ENCODE measurements around the gene CEP131. TPM values are rescaled to one million over a fixed set of nuclear protein-coding genes. Genes with fewer than 3 reads are reported as not detected.

CEP131 gene
- total and polyA plus RNA-seq, 5 donors, result 4.6 to 7.4 (median 5.8) TPM

DNA sequence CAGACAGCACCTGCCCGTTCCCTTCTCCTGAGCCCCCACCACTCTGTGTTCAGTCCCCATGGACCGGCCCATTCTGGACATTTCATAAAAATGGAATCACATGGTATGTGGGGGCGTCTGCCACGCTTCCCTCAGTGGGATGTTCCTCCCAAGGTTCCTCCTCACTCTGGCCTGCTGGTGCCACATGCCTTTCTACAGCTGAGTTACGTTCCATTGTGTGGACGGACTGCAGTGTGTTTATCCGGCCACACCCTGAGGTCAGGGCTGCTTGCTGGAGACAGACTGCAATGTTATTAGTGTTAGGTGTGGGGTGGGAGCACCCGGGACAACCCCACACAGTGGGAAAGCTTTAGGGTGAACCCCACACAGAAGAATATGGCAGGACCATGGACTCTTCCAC lies 50.8 kb downstream of the CEP131 start:
- Histone ChIP-seq H3K4me1 (ENCODE audit: control insufficient read depth, insufficient read depth, low read length) (no peaks in the 10 kb centered on the region), H3K4me3 (ENCODE audit: low read length) (no peak overlapping the region), H3K27ac (ENCODE audit: low read length) (no peak overlapping the region), H3K9me3 (ENCODE audit: control insufficient read depth, low read length) (no peaks in the 10 kb centered on the region), H3K27me3 (ENCODE audit: control insufficient read depth, insufficient read depth) (no peaks in the 10 kb centered on the region)
- DNase-seq, result peak in 2 of 3 donors; percentile 26 to 30
- ATAC-seq, result peak; percentile 25 to 74
- intact Hi-C loops (cut with DNase I), result no loop called here
- WGBS, result 64% methylated on average over 8 of the region's 8 CpGs

DNA sequence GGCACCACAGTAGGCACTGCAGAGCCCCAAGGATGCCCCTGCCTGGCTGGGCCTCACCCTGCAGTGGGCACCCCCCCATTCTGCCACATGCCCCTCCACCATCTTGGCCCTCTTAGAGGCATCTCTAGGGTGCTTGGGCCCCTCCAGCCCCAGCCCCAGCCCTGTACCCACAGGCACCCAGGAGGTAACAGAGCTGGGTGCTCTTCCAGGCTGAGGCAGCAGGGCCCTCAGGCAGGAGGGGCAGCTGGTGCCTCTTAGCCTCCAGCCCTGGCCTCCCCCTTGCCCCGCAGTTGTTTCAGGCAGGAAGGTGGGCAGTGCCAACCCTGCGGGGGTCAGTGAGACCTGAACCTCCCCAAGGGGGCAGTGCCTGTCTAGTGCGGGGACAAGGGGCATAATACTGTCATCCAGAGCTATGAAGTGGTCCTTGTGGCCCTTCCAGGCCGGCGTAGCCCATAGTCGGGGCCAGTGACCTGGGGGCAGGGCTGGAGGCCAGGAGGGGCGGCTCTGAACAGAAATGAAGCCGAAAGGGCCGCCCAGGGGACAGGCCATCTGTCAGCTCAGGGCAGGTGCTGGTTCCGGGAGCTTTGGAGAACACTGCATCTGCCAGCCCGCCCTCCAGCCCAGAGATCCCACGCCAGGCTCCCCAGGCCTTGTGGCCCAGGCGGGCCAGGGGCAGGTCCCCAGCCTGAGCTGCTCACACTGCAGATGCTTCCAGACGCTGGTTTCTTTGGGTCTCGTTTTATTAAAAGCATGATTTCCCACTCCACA lies 51.9 kb downstream of the CEP131 start:
- no peaks in the 10 kb centered on the region for H3K4me1 ChIP-seq (ENCODE audit: control insufficient read depth, insufficient read depth, low read length)
- H3K4me3 ChIP-seq (ENCODE audit: low read length), result no peak overlapping the region
- WGBS, result 87% methylated on average over 15 of the region's 15 CpGs
- no peaks in the 10 kb centered on the region for H3K27me3 ChIP-seq (ENCODE audit: control insufficient read depth, insufficient read depth)
- DNase-seq, result peak in 2 of 3 donors; percentile 23 to 32
- no peak for ATAC-seq
- intact Hi-C loops (cut with DNase I), result no loop called here
- H3K27ac ChIP-seq (ENCODE audit: low read length), result no peak overlapping the region
- no peaks in the 10 kb centered on the region for H3K9me3 ChIP-seq (ENCODE audit: control insufficient read depth, low read length)

GRCh38 chr17:81169870-81170309 lies 52.9 kb downstream of the CEP131 start:
- intact Hi-C loops (cut with DNase I), result no loop called here

GRCh38 chr17:81167638-81168037 lies 55.1 kb downstream of the CEP131 start:
- intact Hi-C loops (cut with DNase I), result no loop called here
- H3K9me3 ChIP-seq (ENCODE audit: control insufficient read depth, low read length), result no peaks in the 10 kb centered on the region
- no peak overlapping the region for H3K4me3 ChIP-seq (ENCODE audit: low read length)
- no peaks in the 10 kb centered on the region for H3K27me3 ChIP-seq (ENCODE audit: control insufficient read depth, insufficient read depth)
- no peaks in the 10 kb centered on the region for H3K4me1 ChIP-seq (ENCODE audit: control insufficient read depth, insufficient read depth, low read length)
- ATAC-seq (no peak), DNase-seq (peak in 2 of 3 donors; percentile 5 to 27)
- 97% methylated on average over 7 of the region's 7 CpGs for WGBS
- H3K27ac ChIP-seq (ENCODE audit: low read length), result no peak overlapping the region

More at GRCh38 chr17:81169870-81170309, 52.9 kb downstream of the CEP131 start:
- 95% methylated on average over 3 of the region's 3 CpGs for WGBS
- no peaks in the 10 kb centered on the region for H3K27me3 ChIP-seq (ENCODE audit: control insufficient read depth, insufficient read depth)
- H3K4me1 ChIP-seq (ENCODE audit: control insufficient read depth, insufficient read depth, low read length), result no peaks in the 10 kb centered on the region
- H3K4me3 ChIP-seq (ENCODE audit: low read length), result no peak overlapping the region
- no peak overlapping the region for H3K27ac ChIP-seq (ENCODE audit: low read length)
- ATAC-seq (no peak), DNase-seq (no peak)
- no peaks in the 10 kb centered on the region for H3K9me3 ChIP-seq (ENCODE audit: control insufficient read depth, low read length)

DNA sequence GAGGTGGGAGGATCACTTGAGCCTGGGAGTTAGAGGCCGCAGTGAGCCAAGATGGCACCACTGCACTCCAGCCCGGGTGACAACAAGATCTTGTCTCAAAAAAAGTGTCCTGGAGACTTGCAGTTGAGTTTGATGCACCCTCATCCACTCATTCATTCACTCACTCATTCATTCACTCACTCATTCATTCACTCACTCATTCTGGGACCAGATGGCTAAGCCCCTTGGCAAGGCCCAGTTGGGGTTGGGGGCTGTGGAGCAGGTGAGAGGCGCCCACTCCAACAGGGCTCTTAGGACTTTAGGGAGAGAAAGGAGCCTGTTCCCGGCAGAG lies 55.6 kb downstream of the CEP131 start:
- ATAC-seq, result no peak
- Histone ChIP-seq H3K9me3 (ENCODE audit: control insufficient read depth, low read length) (no peaks in the 10 kb centered on the region), H3K27me3 (ENCODE audit: control insufficient read depth, insufficient read depth) (no peaks in the 10 kb centered on the region), H3K4me1 (ENCODE audit: control insufficient read depth, insufficient read depth, low read length) (no peaks in the 10 kb centered on the region), H3K27ac (ENCODE audit: low read length) (no peak overlapping the region), H3K4me3 (ENCODE audit: low read length) (no peak overlapping the region)
- peak in 1 of 3 donors; percentile 5 for DNase-seq
- 97% methylated on average over 4 of the region's 4 CpGs for WGBS
- intact Hi-C loops (cut with DNase I), result no loop called here

GRCh38 chr17:81166033-81166492 lies 56.7 kb downstream of the CEP131 start, which contains the start of gene AATK:
AATK (minus strand) TSS chr17:81166221; CDS start chr17:81165992, 229 bp downstream.
- 1% methylated on average over 62 of the region's 62 CpGs for WGBS
- peak within 1 kb of the TSS; percentile 59 for H3K4me3 ChIP-seq (ENCODE audit: low read length)
- H3K27ac ChIP-seq (ENCODE audit: low read length), result no peak within 1 kb of the TSS
- ATAC-seq (no peak), DNase-seq (peak in 2 of 3 donors; percentile 7 to 41)
- H3K4me1 ChIP-seq (ENCODE audit: control insufficient read depth, insufficient read depth, low read length), result no peaks in the 10 kb centered on the region
- H3K9me3 ChIP-seq (ENCODE audit: control insufficient read depth, low read length), result no peaks in the 10 kb centered on the region
- intact Hi-C loops (cut with DNase I), result no loop called here
- H3K27me3 ChIP-seq (ENCODE audit: control insufficient read depth, insufficient read depth), result no peaks in the 10 kb centered on the region

DNA sequence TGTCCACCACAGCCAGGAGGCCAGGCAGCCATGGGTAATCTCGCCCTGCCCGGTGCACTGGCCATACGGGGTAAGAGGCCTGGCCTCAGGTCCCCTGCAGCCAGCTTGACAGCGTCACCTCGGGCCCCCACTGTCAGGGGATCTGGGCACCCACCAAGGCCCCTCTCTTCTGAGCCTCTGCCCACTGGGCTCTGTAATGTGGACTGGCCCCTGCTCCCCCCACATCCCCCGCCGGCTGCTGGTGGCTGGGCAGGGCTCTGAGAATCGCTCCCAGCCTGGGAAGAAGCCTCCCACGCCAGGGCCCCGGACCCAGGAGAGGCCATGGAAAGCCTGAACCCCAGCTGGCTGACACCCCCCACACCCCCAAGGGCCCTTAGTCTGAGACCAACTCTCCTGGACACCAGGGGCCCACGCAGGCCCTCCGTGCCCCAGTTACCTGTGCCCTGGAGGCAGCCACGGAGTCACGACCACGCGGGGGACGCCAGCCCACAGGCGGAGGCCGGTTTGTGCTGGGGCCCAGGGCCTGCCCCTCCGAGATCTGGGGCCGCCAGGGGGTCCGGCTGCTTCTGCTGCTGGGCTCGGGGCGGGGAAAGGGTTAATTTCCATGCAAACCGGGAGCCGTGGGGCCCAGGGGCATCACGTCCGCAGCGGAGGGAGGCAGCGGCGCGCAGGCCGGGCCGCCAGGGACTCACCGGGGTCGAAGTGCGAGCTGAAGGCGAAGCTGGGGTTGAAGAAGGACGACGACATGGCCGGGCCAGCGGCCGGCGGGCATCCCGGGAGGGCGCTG lies 57.3 kb downstream of the CEP131 start, which contains the start of gene PVALEF:
PVALEF (plus strand) TSS at position 262 of the 787 bp plus-strand sequence. CDS start 15,720 bp downstream, outside the sequence.
- 22% methylated on average over 46 of the region's 46 CpGs for WGBS
- H3K4me1 ChIP-seq (ENCODE audit: control insufficient read depth, insufficient read depth, low read length), result no peaks in the 10 kb centered on the region
- H3K27ac ChIP-seq (ENCODE audit: low read length), result no peak within 1 kb of the TSS
- ATAC-seq (peak; percentile 3 to 9), DNase-seq (peak in 2 of 3 donors; percentile 13 to 60)
- peak within 1 kb of the TSS; percentile 59 for H3K4me3 ChIP-seq (ENCODE audit: low read length)
- H3K9me3 ChIP-seq (ENCODE audit: control insufficient read depth, low read length), result no peaks in the 10 kb centered on the region
- intact Hi-C loops (cut with DNase I), result no loop called here
- no peaks in the 10 kb centered on the region for H3K27me3 ChIP-seq (ENCODE audit: control insufficient read depth, insufficient read depth)

DNA sequence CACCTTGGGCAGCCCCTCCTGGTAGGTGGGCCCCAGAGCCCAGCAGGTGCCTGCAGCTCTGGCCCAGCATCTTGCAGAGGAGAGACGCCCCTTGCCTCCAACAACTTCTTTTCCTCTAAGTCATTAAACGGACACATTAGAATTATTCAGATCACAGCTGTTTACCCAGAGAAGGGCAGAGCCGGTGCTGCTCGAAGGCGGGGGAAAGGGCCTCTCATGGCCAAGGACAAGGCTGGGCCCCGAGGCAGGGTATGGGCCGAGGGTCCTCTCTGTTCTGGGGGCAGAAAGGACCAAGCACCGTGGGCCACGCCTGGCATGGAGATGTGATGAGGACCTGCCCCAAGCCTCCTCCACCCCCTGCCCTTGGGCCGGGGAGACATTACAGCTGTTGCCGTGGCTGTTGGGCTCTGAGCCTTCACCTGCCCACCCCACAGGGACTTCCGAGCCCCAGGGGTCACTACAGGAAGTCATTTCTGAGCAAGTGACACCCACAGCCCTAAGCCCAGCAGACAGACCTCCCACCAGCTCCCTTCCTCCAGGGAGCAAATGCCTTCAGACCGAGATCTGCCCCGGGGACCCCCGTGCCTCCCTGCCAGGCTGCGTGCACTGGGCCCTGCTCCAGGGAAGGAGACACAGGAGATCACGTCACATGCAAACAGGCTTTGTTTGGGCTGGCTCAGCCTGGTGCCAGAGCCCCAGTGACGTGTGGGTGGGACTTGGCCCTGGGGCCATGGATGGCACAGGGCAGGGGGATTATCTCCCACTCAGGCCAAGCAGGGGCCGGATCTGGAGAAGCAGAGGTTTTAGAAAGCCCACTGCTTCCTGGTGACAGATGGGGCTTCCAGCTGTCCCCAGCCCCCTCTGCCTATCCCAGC lies 58.2 kb downstream of the CEP131 start:
- H3K9me3 ChIP-seq (ENCODE audit: control insufficient read depth, low read length), result no peaks in the 10 kb centered on the region
- no peak overlapping the region for H3K4me3 ChIP-seq (ENCODE audit: low read length)
- intact Hi-C loops (cut with DNase I), result no loop called here
- H3K27me3 ChIP-seq (ENCODE audit: control insufficient read depth, insufficient read depth), result no peaks in the 10 kb centered on the region
- 62% methylated on average over 19 of the region's 19 CpGs for WGBS
- no peak overlapping the region for H3K27ac ChIP-seq (ENCODE audit: low read length)
- ATAC-seq (peak in 1 of 2 donors; percentile 17), DNase-seq (peak in 2 of 3 donors; percentile 15 to 62)
- no peaks in the 10 kb centered on the region for H3K4me1 ChIP-seq (ENCODE audit: control insufficient read depth, insufficient read depth, low read length)

DNA sequence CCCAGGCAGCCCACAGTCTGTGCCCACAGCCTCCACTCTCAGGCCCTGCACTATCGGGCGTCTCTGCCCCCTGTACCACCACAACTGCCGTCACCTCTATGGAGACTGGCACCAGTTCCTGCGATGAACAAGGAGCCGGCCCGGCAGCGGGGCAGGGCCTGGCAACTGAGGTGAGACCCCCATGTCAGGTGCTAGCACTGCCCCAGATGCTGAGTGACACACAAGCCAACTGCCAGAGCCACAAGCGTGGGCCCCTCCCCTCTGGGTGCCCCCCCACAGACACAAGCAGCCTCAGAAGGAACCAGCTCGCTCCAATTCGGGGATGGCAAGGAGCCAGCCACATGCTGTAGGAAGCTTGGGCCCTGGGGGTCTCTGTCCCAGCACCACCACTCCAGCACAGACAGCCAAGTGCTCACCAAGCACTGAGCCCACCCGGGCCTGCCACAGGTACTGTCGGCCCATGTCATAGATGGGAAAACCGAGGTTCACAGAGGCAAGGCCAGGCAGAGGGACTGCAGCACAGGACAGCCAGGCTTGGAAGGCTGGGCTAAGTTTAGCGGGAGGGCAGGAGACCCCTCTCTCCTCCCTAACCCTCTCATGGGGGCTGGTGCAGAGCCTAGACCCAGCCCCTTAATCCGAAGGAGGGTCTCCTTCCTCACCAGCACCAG lies 58.9 kb downstream of the CEP131 start:
- WGBS, result 86% methylated on average over 15 of the region's 15 CpGs
- intact Hi-C loops (cut with DNase I), result no loop called here
- H3K27ac ChIP-seq (ENCODE audit: low read length), result no peak overlapping the region
- ATAC-seq (no peak), DNase-seq (peak in 2 of 3 donors; percentile 11 to 37)
- no peaks in the 10 kb centered on the region for H3K9me3 ChIP-seq (ENCODE audit: control insufficient read depth, low read length)
- no peaks in the 10 kb centered on the region for H3K4me1 ChIP-seq (ENCODE audit: control insufficient read depth, insufficient read depth, low read length)
- no peak overlapping the region for H3K4me3 ChIP-seq (ENCODE audit: low read length)
- no peaks in the 10 kb centered on the region for H3K27me3 ChIP-seq (ENCODE audit: control insufficient read depth, insufficient read depth)

GRCh38 chr17:81163051-81163695 lies 59.6 kb downstream of the CEP131 start:
- peak in 2 of 3 donors; percentile 9 to 52 for DNase-seq
- no peaks in the 10 kb centered on the region for H3K9me3 ChIP-seq (ENCODE audit: control insufficient read depth, low read length)
- H3K27ac ChIP-seq (ENCODE audit: low read length), result no peak overlapping the region
- H3K4me1 ChIP-seq (ENCODE audit: control insufficient read depth, insufficient read depth, low read length), result no peaks in the 10 kb centered on the region
- no peak overlapping the region for H3K4me3 ChIP-seq (ENCODE audit: low read length)
- WGBS, result 88% methylated on average over 19 of the region's 19 CpGs
- H3K27me3 ChIP-seq (ENCODE audit: control insufficient read depth, insufficient read depth), result no peaks in the 10 kb centered on the region
- ATAC-seq, result no peak
- intact Hi-C loops (cut with DNase I), result no loop called here
